Activated CD4-positive, CD25-positive, alpha-beta regulatory T cell treated with anti-CD3 and anti-CD28 coated beads, Interleukin-2, amount 50 U/mL, for 24 hours (primary cell): Measurements from ENCODE around the gene MAG.

Source experiments
- ATAC-seq, 2 donors: fragments of 150-1000 bp; cut with Tn5 transposase; one replicate each; pipeline ENCODE4 v1.10.0; 2021; ENCODE audit warnings: mild to moderate bottlenecking in 1 of 2, moderate library complexity in 1 of 2

The MAG gene

DNA sequence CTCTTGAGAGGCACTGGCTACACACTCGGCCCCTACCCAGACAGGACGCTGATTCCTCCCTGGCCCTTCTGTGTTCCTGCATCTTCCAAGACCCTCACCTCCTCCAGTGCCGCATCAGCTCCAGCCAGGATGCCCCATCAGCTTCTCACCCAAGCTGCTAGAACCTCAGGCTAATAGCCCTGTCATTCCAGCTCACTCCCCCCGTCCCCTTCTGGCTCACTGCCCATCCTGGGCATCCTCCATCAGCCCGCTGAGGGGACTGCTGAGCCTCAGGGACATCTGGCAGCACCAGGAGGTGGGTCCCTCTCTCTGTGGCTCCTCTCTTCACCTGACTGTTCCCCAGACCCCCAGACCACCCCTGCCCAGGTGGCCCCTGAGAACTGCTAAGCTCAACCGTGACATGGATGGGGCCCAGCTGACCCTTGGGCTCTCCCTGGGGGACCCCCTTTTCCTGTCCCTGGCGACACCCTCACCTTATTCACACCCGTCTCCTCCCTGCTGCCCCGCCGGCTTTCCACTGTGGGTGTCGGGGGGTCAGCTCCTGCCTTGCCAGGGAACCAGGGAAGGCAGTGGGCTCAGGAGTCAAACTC is 71.1 kb downstream of the MAG start:
- no peak for ATAC-seq
